ENCODE results near the gene ADK. TPM values are rescaled to one million over a fixed set of nuclear protein-coding genes. Genes with fewer than 3 reads are reported as not detected.
"Not testable (repeated sequence)": the region's sequence is repeated elsewhere in the genome, so short reads cannot be mapped to it uniquely, and the experiment has no call there.

Gene ADK
- 51.4 and 52.5 TPM in 2 replicates for total RNA-seq (2014; rRNA removed; shearing (Covaris generic))

- DNase-seq (ENCODE audit: low spot score) = peak; percentile 98
Measured at GRCh38 chr10:74150990-74151878, at the start of gene ADK. ADK (plus strand) TSS chr10:74151221; CDS start chr10:74151279, 58 bp downstream.

- DNase-seq (ENCODE audit: low spot score) = peak; percentile 13
Measured at GRCh38 chr10:74103560-74104258, 47.3 kb upstream of the ADK start.

- DNase-seq (ENCODE audit: low spot score) = no peak
Measured at GRCh38 chr10:74104480-74104879, 46.5 kb upstream of the ADK start.

- DNase-seq (ENCODE audit: low spot score) = no peak
Measured at GRCh38 chr10:74104996-74105395, 46.0 kb upstream of the ADK start.

GRCh38 chr10:74107391-74107790 is 43.6 kb upstream of the ADK start:
- no peak for DNase-seq (ENCODE audit: low spot score)

GRCh38 chr10:74109452-74109851 is 41.6 kb upstream of the ADK start:
- no peak for DNase-seq (ENCODE audit: low spot score)

- no peak for DNase-seq (ENCODE audit: low spot score)
Measured at GRCh38 chr10:74110120-74110519, 40.9 kb upstream of the ADK start.

GRCh38 chr10:74111799-74112198 is 39.2 kb upstream of the ADK start:
- DNase-seq (ENCODE audit: low spot score) = no peak

GRCh38 chr10:74113546-74113945 is 37.5 kb upstream of the ADK start:
- no peak for DNase-seq (ENCODE audit: low spot score)

GRCh38 chr10:74114041-74114448 is 37.0 kb upstream of the ADK start:
- no peak for DNase-seq (ENCODE audit: low spot score)

GRCh38 chr10:74117738-74118137 is 33.3 kb upstream of the ADK start:
- DNase-seq (ENCODE audit: low spot score) = no peak

- DNase-seq (ENCODE audit: low spot score) = peak; percentile 81
Measured at GRCh38 chr10:74118804-74119203, 32.2 kb upstream of the ADK start.

- DNase-seq (ENCODE audit: low spot score) = no peak
Measured at GRCh38 chr10:74120911-74121310, 30.1 kb upstream of the ADK start.

GRCh38 chr10:74121368-74121767 is 29.7 kb upstream of the ADK start:
- no peak for DNase-seq (ENCODE audit: low spot score)

GRCh38 chr10:74122060-74122459 is 29.0 kb upstream of the ADK start:
- DNase-seq (ENCODE audit: low spot score) = no peak

GRCh38 chr10:74123081-74123480 is 27.9 kb upstream of the ADK start:
- DNase-seq (ENCODE audit: low spot score) = no peak

- DNase-seq (ENCODE audit: low spot score) = no peak
Measured at GRCh38 chr10:74133923-74134820, 16.8 kb upstream of the ADK start.

- no peak for DNase-seq (ENCODE audit: low spot score)
Measured at GRCh38 chr10:74135452-74135851, 15.6 kb upstream of the ADK start.

- DNase-seq (ENCODE audit: low spot score) = no peak
Measured at GRCh38 chr10:74137992-74138391, 13.0 kb upstream of the ADK start.

GRCh38 chr10:74138596-74138995 is 12.4 kb upstream of the ADK start:
- DNase-seq (ENCODE audit: low spot score) = not testable (repeated sequence)

GRCh38 chr10:74139981-74140380 is 11.0 kb upstream of the ADK start:
- DNase-seq (ENCODE audit: low spot score) = no peak

GRCh38 chr10:74140553-74140952 is 10.5 kb upstream of the ADK start:
- DNase-seq (ENCODE audit: low spot score) = no peak
